Stimulated activated CD4-positive, alpha-beta T cell treated with anti-CD3 and anti-CD28 coated beads, Interleukin-1b, Interleukin-23, amount 100 ng/mL, for 1 hour (primary cell): ENCODE measurements around the gene DDX10.

Experiments used
- DNase-seq, 2 donors: peaks; one replicate each; pipeline ENCODE4 v3.0.0-alpha.2; 2020; ENCODE audit warnings: low read depth in 2 of 2

The DDX10 gene

DNA sequence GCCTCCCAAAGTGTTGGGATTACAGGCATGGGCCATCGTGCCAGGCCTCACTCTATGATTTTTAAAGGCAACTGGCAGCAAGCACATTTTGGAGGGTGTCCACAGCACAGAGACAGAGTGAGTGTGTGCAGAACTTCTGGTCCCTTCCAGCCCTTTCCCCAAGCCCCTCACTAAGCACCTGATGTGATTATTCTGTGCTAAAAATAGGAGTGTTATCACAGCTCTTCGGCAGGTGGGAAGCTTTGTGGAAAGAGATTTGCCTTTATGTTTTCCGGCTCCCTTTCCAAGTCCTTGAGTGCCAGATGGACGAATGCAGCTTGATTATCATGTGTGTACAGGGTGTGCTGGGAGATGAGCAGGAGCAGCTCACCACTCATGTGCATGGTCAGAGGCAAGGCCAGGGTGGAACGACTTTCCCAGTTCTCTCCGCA is 310.8 kb downstream of the DDX10 start:
- DNase-seq, result no peak

- DNase-seq, result no peak
These were observed 319.0 kb downstream of the DDX10 start for GRCh38 chr11:108983636-108984420.

DNA sequence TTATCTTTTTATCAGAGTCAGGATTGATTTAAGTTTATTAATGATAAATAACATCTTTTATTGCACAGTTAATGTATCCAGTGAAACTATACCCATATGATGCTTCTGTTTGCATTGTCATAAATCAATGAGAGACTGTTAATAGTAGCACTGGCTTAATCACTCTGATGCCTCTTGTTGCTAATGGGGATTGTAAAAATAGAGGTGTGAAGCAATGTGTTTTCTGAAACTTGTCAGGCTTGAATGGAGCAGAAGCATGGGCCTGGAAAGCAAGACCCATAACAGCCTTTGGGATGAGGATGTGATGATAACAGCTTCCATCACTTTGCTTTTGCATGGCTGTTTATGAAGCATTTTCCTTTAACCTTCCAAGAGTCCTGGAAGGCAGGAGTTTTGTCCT is 319.7 kb downstream of the DDX10 start:
- DNase-seq, result no peak

- no peak for DNase-seq
These were observed 320.5 kb downstream of the DDX10 start for GRCh38 chr11:108985236-108985944.

GRCh38 chr11:108985945-108986279 is 321.0 kb downstream of the DDX10 start:
- DNase-seq, result no peak
